Activated gamma-delta T cell (primary cell): ENCODE measurements around the gene RGS6.

Source experiments
- DNase-seq: peaks from one replicate; lab custom pipeline; 2025; lab: John Stamatoyannopoulos, UW

Gene RGS6

DNA sequence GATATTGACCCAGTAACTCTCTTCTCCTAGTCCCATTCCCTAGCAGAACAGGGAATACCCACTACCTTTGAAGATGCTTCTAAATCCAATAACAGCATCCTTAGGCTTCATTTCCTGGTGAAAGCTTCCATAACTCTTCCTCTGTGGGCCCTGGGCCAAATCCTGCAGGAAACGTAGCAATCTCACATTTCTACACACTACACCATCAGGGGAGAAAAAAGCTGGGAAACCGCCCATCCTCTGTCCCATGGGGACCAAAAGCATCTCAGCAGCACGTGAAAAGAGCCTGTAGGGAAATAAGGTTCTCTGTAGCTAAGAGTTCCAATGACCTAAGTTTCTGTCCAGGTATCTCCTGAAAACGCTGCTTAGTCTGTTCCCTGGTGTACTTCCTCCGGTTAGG, 621.4 kb downstream of the RGS6 start:
- no peak for DNase-seq

DNA sequence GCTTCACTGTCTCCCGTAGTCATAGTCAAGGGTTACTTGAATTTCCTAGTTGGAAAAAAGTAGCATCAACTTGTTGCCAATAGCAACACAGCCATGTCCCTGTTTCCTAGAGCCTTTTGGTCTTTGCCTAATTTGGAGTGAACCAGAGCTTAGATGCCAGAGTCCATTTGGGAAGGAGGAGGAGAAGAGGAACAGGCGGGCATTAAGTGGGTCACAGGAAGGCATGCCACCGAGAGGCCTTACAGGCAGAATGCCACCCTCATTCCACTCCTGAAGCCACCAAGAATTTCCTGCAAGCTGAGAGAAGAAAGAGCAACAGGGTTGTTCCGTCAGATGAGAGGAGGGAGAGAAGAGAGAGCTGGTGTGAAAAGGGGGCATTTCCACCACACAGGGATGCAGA, 622.2 kb downstream of the RGS6 start:
- DNase-seq = no peak

DNA sequence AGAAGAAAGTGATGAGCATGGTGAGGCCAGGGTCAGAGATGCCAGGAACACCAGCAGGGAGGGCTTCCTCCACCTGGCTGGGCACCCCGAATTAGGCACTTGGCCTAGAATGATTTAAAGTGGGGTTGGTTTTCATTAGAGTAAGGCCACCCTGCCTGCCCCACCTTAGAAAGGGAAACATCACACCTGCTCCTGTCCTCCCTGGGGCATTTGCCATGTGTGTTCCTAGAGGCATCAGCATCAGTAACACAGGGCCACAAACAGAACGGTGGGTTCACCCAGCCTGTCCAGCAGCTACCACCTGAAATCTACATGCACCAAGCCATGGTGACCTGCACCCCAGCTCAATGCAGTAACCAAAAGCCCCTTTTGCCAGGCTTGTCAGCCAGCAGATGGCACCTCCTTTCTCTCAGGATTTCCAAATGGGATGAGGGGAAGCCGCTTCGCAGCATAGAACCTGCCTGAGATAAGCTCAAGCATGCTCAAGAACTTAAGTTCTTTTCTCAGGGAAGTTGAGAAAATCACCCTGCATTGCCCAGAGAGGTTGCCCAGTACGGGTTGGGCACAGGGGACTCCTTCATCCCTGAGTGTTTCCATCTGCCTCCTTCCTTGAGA, 622.9 kb downstream of the RGS6 start:
- no peak for DNase-seq

DNA sequence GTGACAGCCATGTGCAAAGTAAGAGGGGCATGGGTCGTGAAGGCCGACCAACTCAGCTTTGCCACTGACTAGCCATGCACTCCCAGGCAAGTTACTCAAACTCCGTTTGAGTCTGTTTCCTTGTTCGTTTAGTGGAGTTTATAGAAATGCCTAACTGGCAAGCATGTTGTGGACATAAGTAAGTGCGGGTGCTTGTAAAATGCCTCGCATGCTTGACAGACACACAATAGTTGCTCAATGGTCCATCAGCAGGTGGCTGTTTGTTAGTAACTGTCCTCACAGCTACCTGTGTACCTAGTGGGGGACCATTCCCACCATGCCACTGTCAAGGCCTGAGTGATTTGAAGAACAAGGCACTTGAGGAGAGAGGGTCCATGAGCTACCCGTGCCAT, 623.4 kb downstream of the RGS6 start:
- no peak for DNase-seq

DNA sequence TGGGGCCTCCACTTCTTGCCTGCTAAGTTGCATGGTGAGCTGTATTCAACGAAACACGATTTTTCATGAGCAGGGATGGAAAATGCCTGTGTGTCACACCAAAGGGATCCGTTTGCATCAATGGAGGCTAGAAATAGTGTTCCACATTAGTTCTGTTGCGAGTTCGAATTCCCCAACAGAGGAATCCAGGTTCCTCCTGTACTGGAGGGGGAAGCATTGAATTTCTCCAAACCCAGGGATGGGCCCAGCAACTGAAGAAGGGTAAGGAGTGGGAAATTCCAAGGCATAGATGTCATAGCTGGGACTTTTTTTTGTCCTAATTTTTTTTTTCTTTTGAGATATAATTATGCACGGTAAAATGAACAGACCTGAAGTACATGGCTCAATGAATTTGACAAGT, 625.4 kb downstream of the RGS6 start:
- DNase-seq = no peak

DNA sequence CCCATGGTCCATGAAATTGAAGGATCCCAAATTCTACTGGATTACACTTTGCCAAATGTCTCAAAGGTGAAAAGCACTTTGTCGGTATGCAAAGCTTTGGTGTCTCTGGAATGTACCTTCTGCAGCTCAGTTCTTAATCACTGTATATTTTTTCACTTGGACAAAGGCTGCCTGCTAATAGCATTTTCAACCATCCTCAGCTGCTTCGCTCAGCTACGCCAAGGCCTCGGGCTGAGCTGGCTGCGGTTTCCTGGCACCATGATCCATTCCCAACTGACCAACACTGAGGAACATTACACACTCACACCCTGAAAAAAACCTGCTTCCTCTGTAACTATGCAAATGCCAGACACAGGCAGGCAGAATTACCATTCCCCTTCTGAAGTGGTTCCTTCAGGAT, 626.5 kb downstream of the RGS6 start:
- DNase-seq = no peak

DNA sequence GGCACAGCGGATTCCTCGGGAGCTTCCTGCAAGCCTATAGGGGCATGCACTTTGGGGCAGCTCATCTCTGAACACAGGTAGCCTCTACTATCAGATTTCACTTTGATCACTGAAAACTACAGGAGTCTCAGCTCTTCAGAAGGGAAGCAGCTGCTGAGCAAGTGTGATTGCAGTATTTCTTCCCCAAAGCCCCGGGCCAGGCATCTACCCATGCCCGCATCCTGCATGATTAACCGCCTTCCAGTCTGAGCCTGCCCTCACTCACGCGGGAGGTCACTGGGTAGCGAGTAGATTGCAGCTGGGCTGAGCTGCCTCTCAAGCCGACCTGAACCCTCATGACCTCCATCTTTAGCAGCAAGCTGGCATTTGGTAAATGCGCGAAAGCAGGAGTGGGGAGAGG, 627.0 kb downstream of the RGS6 start:
- DNase-seq = no peak

DNA sequence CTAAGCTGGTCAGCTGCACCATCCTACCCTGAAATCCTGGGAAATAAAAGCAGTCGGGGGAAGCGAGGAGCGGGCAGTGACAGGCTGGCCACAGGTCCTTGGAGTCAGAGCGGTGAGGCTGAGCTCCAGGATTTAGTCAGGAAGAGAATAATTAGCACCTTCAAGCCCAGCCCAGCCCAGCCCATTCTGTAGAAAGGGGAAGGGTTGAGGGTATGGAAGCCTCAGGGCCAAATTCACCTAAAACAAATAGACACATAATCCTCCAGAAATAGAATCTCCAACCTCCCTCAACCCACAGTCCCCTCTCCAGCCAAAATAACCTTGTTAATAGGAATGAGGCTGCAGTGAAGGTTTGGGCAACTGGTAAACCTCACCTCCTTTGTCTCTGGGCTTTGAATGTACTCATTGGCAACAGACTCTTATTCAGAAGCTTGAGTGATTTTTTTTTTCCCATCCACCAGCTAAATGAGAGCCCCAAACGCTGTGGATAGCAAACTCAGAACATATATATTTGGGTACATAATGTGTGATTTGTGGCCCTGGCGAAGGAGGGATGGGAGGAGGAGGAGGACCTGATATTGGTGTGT, 627.5 kb downstream of the RGS6 start:
- DNase-seq = no peak

DNA sequence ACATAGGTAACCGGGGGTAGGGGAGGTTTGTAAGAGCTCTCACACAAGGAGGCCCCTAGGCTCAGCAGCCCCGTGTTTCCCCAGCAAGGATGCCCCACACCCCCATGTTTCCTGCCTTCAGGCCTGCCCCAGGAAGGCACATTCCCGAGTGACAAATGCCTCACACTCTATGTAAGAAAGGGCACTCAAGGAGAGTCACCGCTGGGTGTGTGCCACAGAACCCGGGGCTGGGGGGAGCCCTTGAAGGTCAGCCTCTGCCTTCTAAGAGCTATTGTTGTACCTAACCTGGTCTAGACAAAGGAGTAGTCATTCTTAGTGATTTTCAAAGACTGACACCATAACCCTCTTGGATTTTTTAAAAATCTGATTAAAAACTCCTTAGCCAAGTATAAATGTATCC, 628.1 kb downstream of the RGS6 start:
- no peak for DNase-seq

DNA sequence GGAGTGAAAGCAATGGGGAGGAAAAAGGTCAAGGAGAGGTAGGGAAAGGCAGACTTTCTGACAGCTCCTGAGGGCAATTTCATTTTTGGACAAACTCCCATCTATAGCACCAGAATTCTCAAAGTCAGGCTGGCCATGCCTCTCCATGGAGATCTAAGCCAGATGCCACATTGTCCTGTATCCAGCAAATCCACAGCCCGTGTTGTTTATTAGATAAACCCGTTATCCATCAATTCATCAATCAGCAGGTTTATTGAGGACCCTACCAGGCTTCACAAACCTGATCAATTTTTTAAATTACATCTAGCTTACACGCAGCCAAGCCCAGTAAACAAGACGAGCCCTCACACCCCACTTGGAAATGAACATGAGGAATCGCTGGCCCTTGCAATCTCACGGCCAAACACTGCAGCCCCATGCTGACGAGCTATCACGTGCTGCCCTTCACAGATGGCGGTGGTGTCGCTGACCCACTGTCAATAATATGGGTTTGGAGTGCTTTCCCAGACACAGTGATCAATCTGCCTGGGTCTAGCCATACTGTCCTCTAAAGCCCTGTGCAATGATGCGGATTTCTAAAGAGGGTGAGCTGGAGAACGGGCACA, 628.8 kb downstream of the RGS6 start:
- DNase-seq = no peak

DNA sequence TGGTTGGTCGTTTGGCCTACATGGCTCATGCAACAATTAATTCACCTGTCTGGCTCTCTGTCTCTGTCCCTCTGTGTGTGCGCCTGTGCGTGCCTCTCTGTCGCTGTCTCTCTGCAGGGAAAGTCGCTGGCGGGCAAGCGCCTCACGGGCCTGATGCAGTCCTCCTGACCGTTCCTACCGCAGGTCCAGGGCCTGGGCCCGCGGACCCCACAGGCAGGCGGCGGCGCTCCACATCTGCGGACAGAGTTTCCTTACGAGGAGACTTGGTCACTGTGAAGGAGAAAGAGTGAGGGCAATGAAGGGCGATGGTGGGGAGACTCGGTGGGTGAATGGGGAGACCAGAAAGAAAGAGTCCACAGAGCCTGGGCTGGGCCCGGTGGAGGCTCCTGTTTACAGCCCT, 630.1 kb downstream of the RGS6 start:
- no peak for DNase-seq

DNA sequence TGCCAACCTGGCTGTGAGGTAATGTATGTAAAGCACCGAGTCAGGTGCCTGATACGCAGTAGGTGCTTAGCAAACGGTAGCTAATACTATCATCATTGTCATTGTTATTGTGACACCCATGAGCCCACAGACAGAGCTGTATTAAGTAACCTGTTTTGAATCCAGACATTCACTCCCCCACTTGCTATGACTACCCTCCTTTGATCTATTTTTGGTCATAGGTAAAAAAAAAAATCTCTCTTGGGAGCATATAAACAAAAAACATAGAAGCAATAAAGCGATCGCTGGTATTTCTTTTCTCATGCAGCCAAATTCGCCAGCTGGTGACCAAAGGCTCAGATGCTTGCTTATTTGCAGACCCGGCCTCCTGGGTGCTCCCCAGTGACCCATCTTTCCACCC, 631.4 kb downstream of the RGS6 start:
- DNase-seq = no peak

DNA sequence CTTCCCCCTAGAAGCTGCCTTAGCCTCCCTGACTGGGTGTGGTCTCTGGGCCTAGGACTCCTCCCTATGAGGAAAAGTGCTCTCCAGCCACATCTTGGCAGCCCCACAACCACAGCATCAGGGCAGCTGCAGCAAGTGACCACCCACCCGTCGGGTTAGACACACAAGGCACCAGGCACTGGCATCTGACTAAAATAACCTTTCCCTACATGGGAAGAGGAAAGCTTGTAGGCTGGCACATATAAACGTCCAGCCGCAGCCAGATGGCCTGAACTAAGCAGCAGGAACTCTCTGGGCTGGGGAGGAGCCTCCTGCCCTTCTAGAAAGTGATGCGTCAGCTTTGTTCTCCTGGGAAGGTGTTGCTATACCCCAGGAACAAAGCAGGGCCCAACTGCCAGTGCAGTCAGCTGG, 632.9 kb downstream of the RGS6 start:
- DNase-seq = no peak

DNA sequence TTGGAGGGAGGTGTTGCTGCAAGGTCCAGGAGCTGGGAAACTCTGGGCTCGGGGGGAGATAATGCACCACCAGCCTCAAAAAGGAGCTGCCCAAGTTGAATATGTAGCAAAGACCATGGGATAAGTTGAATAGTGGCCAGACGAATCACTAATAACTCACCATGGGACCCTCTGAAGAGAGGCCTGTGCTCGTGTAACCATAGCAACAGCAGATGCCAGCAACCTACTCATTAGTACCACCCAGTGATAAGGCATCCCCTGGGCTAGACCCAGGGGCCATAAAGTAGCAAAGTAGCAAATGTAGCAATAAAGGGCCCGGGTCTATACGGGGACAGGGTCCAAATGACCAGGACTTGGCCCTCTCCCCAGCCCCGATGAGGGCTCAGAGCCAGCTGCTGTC, 633.7 kb downstream of the RGS6 start:
- no peak for DNase-seq

DNA sequence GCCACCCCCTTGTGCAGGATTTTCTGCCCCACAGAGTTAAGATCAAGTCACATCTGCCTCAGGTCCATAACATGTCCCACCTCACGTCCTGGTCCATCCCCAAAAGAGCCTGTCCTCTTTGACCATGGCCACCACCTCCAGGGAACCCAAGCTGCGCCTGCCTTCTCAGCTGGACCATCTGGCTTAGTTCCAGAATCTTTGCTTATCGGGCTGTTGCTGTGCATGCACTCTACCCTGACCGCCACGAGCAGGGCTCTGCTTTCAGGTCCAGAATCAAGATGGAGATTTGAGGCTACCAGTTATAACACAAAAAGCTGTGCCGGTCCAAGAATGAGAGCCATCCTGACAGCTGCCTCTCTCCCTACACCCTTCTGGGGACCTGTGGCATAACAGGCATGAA, 635.0 kb downstream of the RGS6 start:
- no peak for DNase-seq

DNA sequence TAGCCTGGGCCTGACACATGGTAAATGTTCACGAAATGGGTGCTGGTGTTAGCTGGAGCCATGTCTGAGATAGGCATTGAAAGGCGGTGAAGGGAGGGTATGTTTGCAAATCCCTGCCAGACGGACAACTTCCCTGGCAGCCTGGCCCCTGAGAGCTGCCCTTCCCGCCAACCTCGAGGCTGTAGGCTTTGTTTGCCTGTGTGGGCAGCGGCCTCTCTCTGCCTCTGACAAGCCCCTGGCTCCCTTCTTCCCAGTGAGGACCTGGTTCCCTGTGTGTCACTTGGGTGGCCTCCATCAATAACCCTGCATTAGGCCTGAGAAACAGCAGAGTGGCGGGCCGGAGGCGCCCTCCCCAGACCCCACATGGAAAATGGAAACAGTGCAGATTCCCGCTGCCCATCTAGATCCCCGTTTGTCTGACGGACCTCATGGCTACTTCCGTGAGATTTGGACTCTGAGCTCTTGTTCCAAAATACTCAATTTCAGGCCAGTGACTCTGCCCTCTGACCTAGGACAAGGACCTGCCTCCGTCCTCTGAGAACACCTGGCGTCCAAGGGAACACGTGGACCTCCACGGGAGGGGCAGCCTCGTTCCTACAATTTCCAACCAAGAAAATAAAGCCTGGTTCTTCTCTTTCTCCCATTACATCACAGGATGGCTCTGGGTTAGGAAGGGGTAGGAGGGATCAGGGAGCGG, 636.2 kb downstream of the RGS6 start:
- DNase-seq = no peak

DNA sequence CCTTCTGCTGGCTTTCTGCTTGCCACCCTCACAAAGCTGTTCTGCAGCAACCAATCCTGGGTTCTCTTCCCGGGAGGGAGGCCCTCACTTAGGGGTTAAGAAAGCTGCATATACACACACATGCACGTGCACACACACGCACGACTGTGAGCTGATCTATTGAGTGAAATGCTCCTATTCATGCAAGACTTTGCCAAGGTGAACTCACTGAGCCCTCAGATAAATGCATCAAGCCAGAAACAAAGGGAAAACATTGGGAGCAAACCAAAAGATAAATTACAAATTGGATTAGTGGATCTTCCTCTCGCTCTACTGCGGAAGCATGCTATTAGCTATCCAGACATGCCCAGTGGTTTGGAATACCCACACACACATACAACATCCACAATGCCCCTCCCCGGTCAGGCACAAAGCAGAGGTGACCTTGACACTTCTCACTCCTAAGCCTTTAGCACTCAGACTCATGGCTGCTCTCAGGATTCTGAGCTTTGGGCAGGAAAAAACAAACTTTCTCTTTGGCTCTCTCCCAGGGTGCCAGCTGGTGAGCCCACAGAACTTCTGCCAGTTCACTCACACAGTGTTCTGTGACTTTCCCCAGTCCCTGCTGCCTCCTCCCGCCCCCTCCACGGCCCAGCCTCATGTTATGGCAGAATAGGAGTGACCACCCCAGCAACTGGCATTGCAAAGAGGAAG, 641.6 kb downstream of the RGS6 start:
- no peak for DNase-seq

DNA sequence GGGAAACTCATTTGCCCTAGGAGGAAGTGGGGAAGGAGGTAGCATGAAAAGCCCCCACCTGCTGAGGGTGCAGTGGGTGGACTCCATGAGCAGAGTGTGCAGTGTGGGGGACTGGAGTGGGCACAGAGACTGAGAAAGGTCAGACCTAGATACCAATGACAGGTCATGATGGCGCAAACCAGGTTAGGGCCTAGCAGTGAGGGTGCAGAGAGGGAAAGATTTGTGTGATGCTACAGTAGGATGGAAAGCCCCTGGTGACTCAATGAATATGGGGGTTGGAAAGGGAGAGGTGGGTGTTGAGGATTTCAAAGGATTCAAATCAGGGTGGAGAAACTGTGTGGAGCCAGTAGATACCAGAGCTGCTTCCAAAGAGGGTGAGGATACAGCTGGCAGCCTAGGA, 642.5 kb downstream of the RGS6 start:
- DNase-seq = no peak

DNA sequence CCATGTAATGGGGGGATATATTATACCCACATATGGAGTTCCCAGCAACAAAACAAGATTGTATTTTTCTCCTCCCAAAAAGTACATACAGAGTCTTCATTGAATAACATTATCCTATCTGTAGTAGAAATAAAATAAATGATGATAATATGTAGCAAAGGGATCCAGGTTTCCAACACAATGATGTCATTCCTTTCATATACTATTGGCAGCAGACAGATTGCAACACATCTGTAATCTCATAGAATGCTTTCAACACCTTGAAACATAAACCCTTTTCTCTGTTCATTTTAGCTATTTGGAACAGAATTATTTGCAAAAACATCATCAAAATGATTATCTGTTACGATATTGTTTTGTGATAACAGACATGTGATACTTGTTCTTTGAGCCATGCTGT, 644.0 kb downstream of the RGS6 start:
- DNase-seq = no peak

DNA sequence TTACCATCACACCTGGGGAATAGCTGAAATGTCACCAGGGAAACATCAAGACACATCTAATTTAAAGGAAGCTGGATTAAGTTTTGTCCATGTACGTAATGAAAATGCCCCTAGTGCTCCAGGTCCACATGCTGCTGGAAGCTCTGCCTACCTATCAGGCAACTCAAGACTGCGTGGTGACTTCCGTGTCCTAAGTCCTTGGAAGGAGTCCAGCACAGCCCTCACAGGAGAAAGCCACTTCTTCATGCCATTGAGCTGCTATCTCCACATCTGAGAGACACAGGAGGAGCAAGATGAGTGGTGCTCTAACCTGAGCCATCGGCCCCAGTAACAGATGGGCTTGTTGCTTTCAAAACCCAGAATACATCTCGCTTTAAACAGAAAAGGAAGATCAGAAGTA, 645.3 kb downstream of the RGS6 start:
- no peak for DNase-seq

DNA sequence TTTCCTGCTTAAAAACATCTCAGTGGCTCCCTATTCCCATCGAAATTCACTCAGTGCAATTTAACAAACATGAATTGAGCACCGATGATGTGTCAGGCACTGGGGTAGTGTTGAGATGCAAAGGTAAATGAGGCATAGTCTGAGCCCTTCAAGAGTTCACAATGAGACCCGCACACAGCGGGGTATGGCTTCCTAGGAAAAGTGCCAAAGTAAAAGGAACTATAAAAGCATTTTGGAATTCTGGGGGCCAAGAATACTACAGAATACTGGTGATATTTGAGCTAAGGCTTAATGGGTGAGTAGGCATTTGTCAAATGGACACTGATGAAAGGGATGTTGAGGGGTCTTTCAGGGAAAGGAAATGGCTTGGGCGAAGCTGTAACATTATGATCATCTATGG, 646.3 kb downstream of the RGS6 start:
- DNase-seq = no peak

DNA sequence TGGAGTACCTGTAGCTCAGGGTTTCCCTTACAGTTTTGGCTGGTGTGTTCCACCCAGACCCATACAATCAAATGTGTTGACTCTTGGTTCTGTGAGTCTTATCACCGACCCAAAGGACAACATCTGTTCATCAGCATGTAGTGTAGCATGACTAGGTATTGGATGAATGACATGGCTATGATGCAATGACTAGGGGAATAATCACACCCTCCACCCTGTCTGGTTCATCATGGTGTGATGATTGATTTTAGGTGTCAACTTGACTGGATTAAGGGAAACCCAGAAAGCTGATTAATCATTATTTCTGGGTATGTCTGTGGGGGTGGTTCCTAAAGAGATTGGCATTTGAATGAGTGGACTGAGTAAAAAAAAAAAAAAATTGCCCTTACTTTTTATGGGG, 650.4 kb downstream of the RGS6 start:
- no peak for DNase-seq
